SK-N-SH (cell line): ENCODE measurements around the gene SHLD1. TPM values are rescaled to one million over a fixed set of nuclear protein-coding genes. Genes with fewer than 3 reads are reported as not detected.

Experiments used
- CTCF ChIA-PET: fragments of 300-600, 350-600 bp; formaldehyde crosslinking; extraction: SDS; loops from one replicate; lab custom pipeline; 2021; lab: Yijun Ruan, JAX
- POLR2A ChIA-PET: fragments of 350-600 bp; sonication (Branson Sonifier 250); formaldehyde crosslinking; extraction: SDS; loops from one replicate; lab custom pipeline; 2020; ENCODE audit warnings: antibody characterized with exemption, inconsistent platforms; lab: Yijun Ruan, JAX
- DNase-seq: peaks from one replicate; pipeline ENCODE4 v3.0.0; 2012
- H2AFZ ChIP-seq: fragments of 200-600 bp; sonication (generic); 2 replicates; pipeline ENCODE4 v1.8.1; 2016; ENCODE audit warnings: antibody characterized with exemption, mild to moderate bottlenecking, low read depth
- H3F3A ChIP-seq: fragments of 200-600 bp; sonication (generic); replicated peaks from 2 replicates; pipeline ENCODE3; 2016; ENCODE audit warnings: antibody characterized with exemption, mild to moderate bottlenecking; ENCODE audit not compliant: insufficient read depth
- H3K27ac ChIP-seq, 2 experiments: fragments of 200-500 bp in 1 of 2; fragments of 200-600 bp in 1 of 2; sonication (Bioruptor generic) in 1 of 2; sonication (generic), shearing (Covaris generic) in 1 of 2; 2 replicates each; pipeline versions ENCODE4 v1.5.1 to v1.6.1; 2014 to 2016; ENCODE audit warnings: low read depth in 2 of 2, inconsistent platforms in 1 of 2, low read length in 1 of 2, mild to moderate bottlenecking in 1 of 2, mixed read lengths in 1 of 2
- H3K27me3 ChIP-seq: fragments of 200-600 bp; sonication (generic), shearing (Covaris generic); 2 replicates; pipeline ENCODE4 v1.6.1; 2016; ENCODE audit warnings: mixed run types; ENCODE audit not compliant: insufficient read depth
- H3K36me3 ChIP-seq, 2 experiments: fragments of 200-500 bp in 1 of 2; fragments of 200-600 bp in 1 of 2; sonication (Bioruptor generic) in 1 of 2; sonication (generic) in 1 of 2; replicated peaks in 1 of 2; 2 replicates each; pipeline versions ENCODE3 to v1.5.1; 2014 to 2016; ENCODE audit warnings: low read length in 1 of 2, mild to moderate bottlenecking in 1 of 2; ENCODE audit not compliant: insufficient read depth in 2 of 2, control insufficient read depth in 1 of 2
- H3K4me1 ChIP-seq, 2 experiments: fragments of 200-500 bp in 1 of 2; fragments of 200-600 bp in 1 of 2; sonication (Bioruptor generic) in 1 of 2; sonication (generic), shearing (Covaris generic) in 1 of 2; 2 replicates each; pipeline versions ENCODE4 v1.5.1 to v1.6.1; 2014 to 2016; ENCODE audit warnings: low read depth in 1 of 2, low read length in 1 of 2, mixed run types in 1 of 2; ENCODE audit not compliant: insufficient read depth in 2 of 2, control insufficient read depth in 1 of 2
- H3K4me2 ChIP-seq: fragments of 200-600 bp; sonication (generic), shearing (Covaris generic); 2 replicates; pipeline ENCODE4 v1.6.1; 2017; ENCODE audit warnings: mixed run types
- H3K4me3 ChIP-seq, 2 experiments: fragments of 200-500 bp in 1 of 2; fragments of 200-600 bp in 1 of 2; sonication (Bioruptor generic) in 1 of 2; sonication (generic), shearing (Covaris generic) in 1 of 2; 2 replicates each; pipeline versions ENCODE4 v1.5.1 to v1.8.1; 2014 to 2016; ENCODE audit warnings: low read depth in 2 of 2, inconsistent platforms in 1 of 2, low read length in 1 of 2, mild to moderate bottlenecking in 1 of 2, mixed read lengths in 1 of 2, moderate library complexity in 1 of 2
- H3K79me2 ChIP-seq: fragments of 200-600 bp; sonication (generic); 2 replicates; pipeline ENCODE4 v1.8.1; 2017; ENCODE audit warnings: mild to moderate bottlenecking; ENCODE audit not compliant: insufficient read depth
- H3K9ac ChIP-seq: fragments of 200-600 bp; sonication (generic); 2 replicates; pipeline ENCODE4 v1.6.1; 2017; ENCODE audit warnings: mixed run types
- H3K9me2 ChIP-seq: fragments of 200-600 bp; sonication (generic); 2 replicates; pipeline ENCODE4 v1.6.1; 2017; ENCODE audit warnings: mixed run types
- H3K9me3 ChIP-seq: fragments of 200-600 bp; sonication (generic); 2 replicates; pipeline ENCODE4 v1.6.1; 2017; ENCODE audit warnings: mixed run types, mild to moderate bottlenecking, moderate library complexity
- H4K20me1 ChIP-seq: fragments of 200-600 bp; sonication (generic); 2 replicates; pipeline ENCODE4 v1.6.1; 2017; ENCODE audit warnings: mild to moderate bottlenecking, mixed run types; ENCODE audit not compliant: insufficient read depth
- CHD2 ChIP-seq: fragments of 150-350 bp; IDR thresholded peaks from 2 replicates; pipeline ENCODE4 v1.6.1; 2018; ENCODE audit warnings: low read length; ENCODE audit not compliant: partially characterized antibody
- EP300 ChIP-seq, 2 experiments: IDR thresholded peaks; 2 replicates each; pipeline versions ENCODE4 v1.4.0 to v1.6.1; 2012; ENCODE audit warnings: borderline replicate concordance in 1 of 2, low read depth in 1 of 2, low read length in 1 of 2
- EZH2phosphoT487 ChIP-seq: fragments of 200-600 bp; sonication (generic); IDR thresholded peaks from 2 replicates; pipeline ENCODE4 v1.6.1; 2017; ENCODE audit warnings: low read depth, mixed run types, mild to moderate bottlenecking, antibody characterized with exemption, moderate library complexity, borderline replicate concordance
- FOSL2 ChIP-seq: IDR thresholded peaks from 2 replicates; pipeline ENCODE4 v1.4.0; 2012; ENCODE audit warnings: low read depth, mild to moderate bottlenecking, moderate library complexity, borderline replicate concordance
- GABPA ChIP-seq: IDR thresholded peaks from 2 replicates; pipeline ENCODE4 v1.4.0; 2012; ENCODE audit warnings: low read depth, mild to moderate bottlenecking
- GATA2 ChIP-seq: sonication (generic); formaldehyde crosslinking; IDR thresholded peaks from 2 replicates; pipeline ENCODE4 v1.5.0; 2020; ENCODE audit warnings: mild to moderate bottlenecking, missing genetic modification reagents
- NRF1 ChIP-seq: IDR thresholded peaks from 2 replicates; pipeline ENCODE4 v1.6.1; 2012; ENCODE audit warnings: low read depth, mild to moderate bottlenecking, low read length
- POLR2AphosphoS5 ChIP-seq: IDR thresholded peaks from 2 replicates; pipeline ENCODE4 v1.6.1; 2012; ENCODE audit warnings: low read depth, low read length
- RAD21 ChIP-seq: IDR thresholded peaks from 2 replicates; pipeline ENCODE4 v1.6.1; 2012; ENCODE audit warnings: mild to moderate bottlenecking, low read length
- RCOR1 ChIP-seq: fragments of 150-350 bp; IDR thresholded peaks from 2 replicates; pipeline ENCODE4 v1.6.1; 2017; ENCODE audit warnings: antibody characterized with exemption, low read length
- REST ChIP-seq: IDR thresholded peaks from 2 replicates; pipeline ENCODE4 v1.6.1; 2012; ENCODE audit warnings: mild to moderate bottlenecking, low read depth, low read length, moderate library complexity
- RXRA ChIP-seq: IDR thresholded peaks from 2 replicates; pipeline ENCODE4 v1.4.0; 2012; ENCODE audit warnings: low read depth, mild to moderate bottlenecking, borderline replicate concordance
- TEAD4 ChIP-seq: IDR thresholded peaks from 2 replicates; pipeline ENCODE4 v1.4.0; 2012; ENCODE audit warnings: mild to moderate bottlenecking, borderline replicate concordance; ENCODE audit not compliant: insufficient read depth
- USF1 ChIP-seq: IDR thresholded peaks from 2 replicates; pipeline ENCODE4 v1.4.0; 2012; ENCODE audit warnings: low read depth, borderline replicate concordance
- USF2 ChIP-seq: fragments of 150-350 bp; IDR thresholded peaks from 2 replicates; pipeline ENCODE4 v1.6.1; 2017; ENCODE audit warnings: antibody characterized with exemption, low read length, low read depth, borderline replicate concordance
- ZBTB33 ChIP-seq: IDR thresholded peaks from 2 replicates; pipeline ENCODE4 v1.4.0; 2012; ENCODE audit warnings: low read depth, borderline replicate concordance
- WGBS: methylation state at CpG from one replicate; pipeline ENCODE4 v1.1.6; 2017; ENCODE audit warnings: low lambda C conversion rate; 5-methylcytosine and 5-hydroxymethylcytosine counted together
- polyA plus RNA-seq, 3 experiments: library from polyadenylated mRNA; depleted of rRNA; stranded (reverse); fragments of >200 nt; gene quantifications; 2 replicates each; pipeline ENCODE4 v1.2.3, GENCODE V29; 2012

Gene SHLD1
- polyA plus RNA-seq, 1 of the 3 experiments (the other 2 are of a cell fraction) = 4.5 TPM

GRCh38 chr20:5827861-5828260 is 77.7 kb downstream of the SHLD1 start:
- no peak for DNase-seq
- POLR2A ChIA-PET = no interaction called here
- H2AFZ ChIP-seq = no peak overlapping the region

GRCh38 chr20:5829241-5829809 is 79.1 kb downstream of the SHLD1 start:
- Histone ChIP-seq H3K27ac (peak overlapping the region in 1 of 2 experiments; percentile 95; a peak in 1 of 4 replicates), H3K4me1 (peaks cover 0 to 19% of the 10 kb centered on the region in 2 experiments; a peak in 2 of 4 replicates), H3F3A (no peaks in the 10 kb centered on the region), H3K79me2 (no peaks in the 10 kb centered on the region), H3K9me2 (no peaks in the 10 kb centered on the region), H4K20me1 (no peaks in the 10 kb centered on the region), H3K9me3 (no peaks in the 10 kb centered on the region), H3K27me3 (no peaks in the 10 kb centered on the region)
- POLR2A ChIA-PET = no interaction called here
- peak; percentile 44 for DNase-seq
- TF ChIP-seq RAD21 (no peak; the same call in 1 of the 2 replicates), USF1 (no peak), GATA2 (CRISPR knock-in tag) (peak; percentile 82), TEAD4 (0 out of 2 replicates have a peak, but pooled peaks have one; percentile 29), ZBTB33 (no peak), RCOR1 (peak; percentile 75), GABPA (no peak), EZH2phosphoT487 (no peak), EP300 (IDR thresholded peaks at IDR 0.05; ENCODE audit: borderline replicate concordance in 1 of 2, low read depth in 1 of 2, low read length in 1 of 2) (peak in 1 of 2 experiments; percentile 78; a peak in 1 of 4 replicates), CHD2 (peak; percentile 38), RXRA (no peak), POLR2AphosphoS5 (no peak), FOSL2 (no peak), NRF1 (no peak), REST (no peak), USF2 (no peak)
- TF ChIP-seq, all 33 proteins: peak for 5
- Histone ChIP-seq H3K36me3 (no peaks in the 10 kb centered on the region), H3K9ac (no peak overlapping the region), H3K4me2 (no peak overlapping the region), H2AFZ (no peak overlapping the region), H3K4me3 (no peak overlapping the region)
- 29% methylated on average over 3 of the region's 3 CpGs for WGBS
- CTCF ChIA-PET = no interaction called here

More at GRCh38 chr20:5827861-5828260, 77.7 kb downstream of the SHLD1 start:
- H3K9me2 ChIP-seq = no peaks in the 10 kb centered on the region
- TF ChIP-seq POLR2AphosphoS5 = no peak
- no peaks in the 10 kb centered on the region for H3K27me3 ChIP-seq
- CTCF ChIA-PET = interaction anchor here (0.8 kb wide), 1 partner anchor 13 kb away, joined by 3 read pairs; no protein-coding TSS in a partner anchor
- no peak overlapping the region for H3K27ac ChIP-seq
- no peaks in the 10 kb centered on the region for H3F3A ChIP-seq
- no peak overlapping the region for H3K9ac ChIP-seq
- no peaks in the 10 kb centered on the region for H3K79me2 ChIP-seq
- H3K4me2 ChIP-seq = no peak overlapping the region
- H3K36me3 ChIP-seq = no peaks in the 10 kb centered on the region
- H3K9me3 ChIP-seq = no peaks in the 10 kb centered on the region
- H3K4me3 ChIP-seq = no peak overlapping the region
- no peaks in the 10 kb centered on the region for H4K20me1 ChIP-seq
- H3K4me1 ChIP-seq = peaks cover 0 to 19% of the 10 kb centered on the region in 2 experiments; a peak in 2 of 4 replicates
- 100% methylated on average over 1 of the region's 1 CpG for WGBS
